ENCODE data around the gene DAB2IP.
"Not testable (repeated sequence)": the region's sequence is repeated elsewhere in the genome, so short reads cannot be mapped to it uniquely, and the experiment has no call there.

Gene DAB2IP

GRCh38 chr9:121618504-121618903 is 32.9 kb upstream of the DAB2IP start (continued):
- no peak for TF ChIP-seq ZNF596 (tag by site-specific recombination; IDR thresholded peaks at IDR 0.05)

GRCh38 chr9:121618910-121619309 is 32.5 kb upstream of the DAB2IP start:
- not testable (repeated sequence) for H3K4me3 ChIP-seq (ENCODE audit: low read depth, low read length); H3K36me3 ChIP-seq (ENCODE audit: control insufficient read depth in 2 of 2, insufficient read depth in 1 of 2, low read length in 2 of 2); H3K27ac ChIP-seq (ENCODE audit: extremely low read depth, low read depth, low read length); H3K9me3 ChIP-seq (ENCODE audit: control insufficient read depth, insufficient read depth, low read depth, low read length); H3K4me1 ChIP-seq (ENCODE audit: control insufficient read depth, insufficient read depth, low read length)
- ChIA-PET CTCF (interaction anchor here (0.6 to 2.8 kb wide), 11 partner anchors 9 to 506 kb away, joined by 3 to 17 read pairs (median 4); no protein-coding TSS in a partner anchor), POLR2A (interaction anchor here (0.6 kb wide), 1 partner anchor 64 kb away, joined by 3 read pairs; no protein-coding TSS in a partner anchor)

DNA sequence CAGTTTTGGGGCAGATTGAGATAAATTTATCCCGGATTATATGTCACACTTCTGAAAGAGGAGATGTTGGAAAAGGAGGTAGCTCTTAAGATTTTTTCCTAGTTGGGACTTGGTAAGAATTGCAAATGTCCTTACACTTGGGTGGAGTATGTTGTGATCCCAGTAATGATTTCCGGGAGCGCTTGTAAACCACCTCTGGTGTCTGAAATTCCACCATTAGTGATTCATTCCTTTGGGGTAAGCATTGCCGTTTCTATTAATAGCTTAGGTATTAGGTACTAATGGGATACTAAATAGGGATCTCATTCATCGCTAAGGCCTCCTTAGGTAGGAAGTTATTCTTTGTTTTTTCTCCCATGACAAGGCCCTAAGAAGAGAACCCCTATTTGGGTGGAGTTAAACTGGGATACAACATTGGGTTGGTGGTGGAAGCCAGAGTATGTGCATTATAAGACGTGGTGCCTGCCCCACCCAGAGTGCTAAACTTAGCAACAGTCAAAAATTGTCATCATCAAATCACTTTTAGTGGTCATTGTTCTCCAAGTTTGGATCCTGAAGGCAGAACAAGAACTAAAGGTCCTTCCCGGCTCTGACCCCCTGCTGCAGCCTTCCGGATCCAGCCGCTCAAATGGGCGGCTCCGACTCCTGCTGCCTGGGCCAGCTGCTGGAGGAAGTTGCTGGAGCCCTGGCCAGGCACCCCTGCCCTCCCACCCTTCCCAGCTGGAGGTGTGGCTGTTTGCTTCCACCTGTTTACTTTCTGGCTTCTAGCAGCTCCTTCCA is 31.7 kb upstream of the DAB2IP start:
- H3K27ac ChIP-seq (ENCODE audit: extremely low read depth, low read depth, low read length) = no peak overlapping the region
- ChIA-PET CTCF (interaction anchor here (0.6 to 2.8 kb wide), 21 partner anchors 8 to 1200 kb away, joined by 3 to 19 read pairs (median 5); no protein-coding TSS in a partner anchor), POLR2A (interaction anchor here (0.6 kb wide), 1 partner anchor 65 kb away, joined by 3 read pairs; no protein-coding TSS in a partner anchor)
- H3K4me3 ChIP-seq (ENCODE audit: low read depth, low read length) = no peak overlapping the region
- H3K36me3 ChIP-seq (ENCODE audit: control insufficient read depth in 2 of 2, insufficient read depth in 1 of 2, low read length in 2 of 2) = no peaks in the 10 kb centered on the region
- TF ChIP-seq SP3 (tag by site-specific recombination; IDR thresholded peaks at IDR 0.05) = no peak
- TF ChIP-seq ZNF221 (tag by site-specific recombination; IDR thresholded peaks at IDR 0.05; ENCODE audit: borderline replicate concordance) = no peak
- no peak for TF ChIP-seq ZNF266 (tag by site-specific recombination; IDR thresholded peaks at IDR 0.05; ENCODE audit: low read depth)
- TF ChIP-seq ZNF529 (tag by site-specific recombination; IDR thresholded peaks at IDR 0.05; ENCODE audit: insufficient replicate concordance) = no peak
- TF ChIP-seq TCF7L2 (IDR thresholded peaks at IDR 0.05; ENCODE audit: borderline replicate concordance, low read depth, low read length) = no peak
- TF ChIP-seq ZNF654 (tag by site-specific recombination; IDR thresholded peaks at IDR 0.05; ENCODE audit: low read depth) = no peak
- no peak for TF ChIP-seq ZNF600 (tag by site-specific recombination; IDR thresholded peaks at IDR 0.05)
- no peak for TF ChIP-seq ZNF184 (tag by site-specific recombination; IDR thresholded peaks at IDR 0.05)
- TF ChIP-seq ZNF488 (tag by site-specific recombination; IDR thresholded peaks at IDR 0.05) = no peak
- TF ChIP-seq HIC1 (tag by site-specific recombination; IDR thresholded peaks at IDR 0.05) = no peak
- no peak for TF ChIP-seq ZNF211 (tag by site-specific recombination; IDR thresholded peaks at IDR 0.05; ENCODE audit: low read depth)
- TF ChIP-seq ZNF776 (tag by site-specific recombination; IDR thresholded peaks at IDR 0.05; ENCODE audit: borderline replicate concordance) = no peak
- no peak for TF ChIP-seq ZNF148 (tag by site-specific recombination; IDR thresholded peaks at IDR 0.05; ENCODE audit: borderline replicate concordance)
- TF ChIP-seq, protein P1, sequence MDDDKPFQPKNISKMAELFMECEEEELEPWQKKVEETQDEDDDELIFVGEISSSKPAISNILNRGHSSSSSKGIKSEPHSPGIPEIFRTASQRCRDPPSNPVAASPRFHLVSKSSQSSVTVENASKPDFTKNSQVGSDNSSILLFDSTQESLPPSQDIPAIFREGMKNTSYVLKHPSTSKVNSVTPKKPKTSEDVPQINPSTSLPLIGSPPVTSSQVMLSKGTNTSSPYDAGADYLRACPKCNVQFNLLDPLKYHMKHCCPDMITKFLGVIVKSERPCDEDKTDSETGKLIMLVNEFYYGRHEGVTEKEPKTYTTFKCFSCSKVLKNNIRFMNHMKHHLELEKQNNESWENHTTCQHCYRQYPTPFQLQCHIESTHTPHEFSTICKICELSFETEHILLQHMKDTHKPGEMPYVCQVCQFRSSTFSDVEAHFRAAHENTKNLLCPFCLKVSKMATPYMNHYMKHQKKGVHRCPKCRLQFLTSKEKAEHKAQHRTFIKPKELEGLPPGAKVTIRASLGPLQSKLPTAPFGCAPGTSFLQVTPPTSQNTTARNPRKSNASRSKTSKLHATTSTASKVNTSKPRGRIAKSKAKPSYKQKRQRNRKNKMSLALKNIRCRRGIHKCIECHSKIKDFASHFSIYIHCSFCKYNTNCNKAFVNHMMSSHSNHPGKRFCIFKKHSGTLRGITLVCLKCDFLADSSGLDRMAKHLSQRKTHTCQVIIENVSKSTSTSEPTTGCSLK (tag by site-specific recombination; IDR thresholded peaks at IDR 0.05) = no peak
- no peaks in the 10 kb centered on the region for H3K9me3 ChIP-seq (ENCODE audit: control insufficient read depth, insufficient read depth, low read depth, low read length)
- H3K4me1 ChIP-seq (ENCODE audit: control insufficient read depth, insufficient read depth, low read length) = no peaks in the 10 kb centered on the region
